GM18858 (cell line): ENCODE data around the gene ECE1.

Experiments used
- ATAC-seq: cut with Tn5 transposase; IDR thresholded peaks from one replicate; pipeline ENCODE4 v1.9.1; 2021; ENCODE audit not compliant: unreplicated experiment

ECE1 gene

DNA sequence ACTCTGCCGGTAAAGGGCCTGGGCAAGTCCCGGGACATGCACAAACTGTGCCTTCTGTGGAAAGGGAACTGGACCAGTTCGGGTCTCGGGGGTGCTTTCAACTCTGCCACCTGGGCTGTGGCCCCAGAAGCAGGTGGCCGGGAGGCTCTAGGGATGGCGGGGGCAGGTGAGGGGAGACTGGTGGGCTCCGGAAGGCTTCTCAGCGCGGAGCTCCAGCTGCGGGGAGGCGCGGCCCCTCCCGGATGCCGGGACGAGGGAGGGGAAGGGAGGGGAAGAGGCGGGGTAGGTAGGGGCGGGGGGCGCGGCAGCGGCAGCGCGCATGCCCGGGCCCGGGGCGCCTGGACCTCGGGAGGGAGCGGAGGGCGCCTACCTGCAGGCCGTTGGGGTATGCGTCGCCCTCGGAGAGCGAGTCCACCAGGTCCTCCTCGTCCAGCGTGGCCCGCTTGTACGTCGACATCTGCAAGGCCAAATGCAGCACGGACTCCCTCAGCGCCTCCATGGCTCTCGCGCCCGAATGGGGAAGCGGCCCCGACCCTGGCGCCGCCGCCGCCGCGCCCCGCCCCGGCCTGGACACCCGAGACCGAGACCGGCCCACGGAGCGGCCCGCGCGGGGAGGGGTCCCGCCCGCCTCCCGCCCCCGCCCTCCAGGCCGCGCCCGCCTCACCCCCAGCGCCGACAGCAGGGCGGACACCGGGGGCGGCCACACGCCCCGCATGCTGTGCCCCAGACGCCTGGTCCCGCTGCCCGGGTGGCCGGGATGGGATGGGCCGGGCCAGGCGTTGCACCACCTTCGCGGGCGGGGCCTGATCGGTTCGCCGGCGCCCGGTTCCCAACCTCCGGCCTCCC is at the start of gene ECE1:
Gene ECE1 (minus strand): TSS at position 764 of the 846 bp plus-strand sequence. CDS start 49 bp downstream, at position 715.
- no peak for ATAC-seq

DNA sequence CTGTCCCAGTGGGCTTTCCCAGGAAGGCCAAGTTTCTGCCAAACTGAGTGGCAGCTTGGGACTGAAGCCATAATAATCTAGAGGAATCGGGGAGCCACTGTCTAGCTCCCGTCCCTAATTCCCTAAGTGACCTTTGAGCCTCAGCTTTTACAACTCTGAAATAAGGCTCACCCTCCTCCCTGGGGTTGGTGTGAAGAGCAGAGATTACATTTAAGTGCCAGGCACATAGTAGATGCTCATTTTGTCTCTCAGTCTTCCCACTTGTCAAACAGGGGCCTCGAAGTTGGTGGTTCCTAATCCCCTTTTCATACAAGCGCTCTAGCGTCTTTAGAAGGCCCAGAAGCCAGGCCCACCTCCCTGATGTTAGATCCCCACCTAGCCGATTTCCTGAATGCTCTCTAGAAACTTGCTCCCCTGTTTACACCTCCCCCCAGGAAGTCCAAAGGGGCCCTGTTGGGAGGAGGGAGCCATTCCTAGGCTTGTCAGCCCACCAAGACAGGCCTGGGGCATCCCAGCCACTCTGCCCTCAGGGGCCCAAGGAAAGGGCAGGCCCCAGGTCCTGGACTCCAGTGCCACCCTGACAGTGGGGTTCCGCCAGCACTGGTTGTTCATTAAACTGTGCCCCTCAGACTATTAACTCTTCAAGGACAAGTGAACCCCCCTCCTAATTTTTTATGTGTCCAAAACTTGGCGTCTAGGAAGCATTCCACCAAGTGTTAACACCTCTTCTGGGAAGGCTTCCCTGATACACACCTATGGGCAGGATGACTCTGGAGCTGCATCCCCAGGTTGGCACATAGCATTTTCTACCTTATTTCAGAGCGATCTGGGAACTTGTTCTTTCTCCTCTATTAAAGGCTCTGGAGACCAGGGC is 49.3 kb upstream of the ECE1 start:
- no peak for ATAC-seq

DNA sequence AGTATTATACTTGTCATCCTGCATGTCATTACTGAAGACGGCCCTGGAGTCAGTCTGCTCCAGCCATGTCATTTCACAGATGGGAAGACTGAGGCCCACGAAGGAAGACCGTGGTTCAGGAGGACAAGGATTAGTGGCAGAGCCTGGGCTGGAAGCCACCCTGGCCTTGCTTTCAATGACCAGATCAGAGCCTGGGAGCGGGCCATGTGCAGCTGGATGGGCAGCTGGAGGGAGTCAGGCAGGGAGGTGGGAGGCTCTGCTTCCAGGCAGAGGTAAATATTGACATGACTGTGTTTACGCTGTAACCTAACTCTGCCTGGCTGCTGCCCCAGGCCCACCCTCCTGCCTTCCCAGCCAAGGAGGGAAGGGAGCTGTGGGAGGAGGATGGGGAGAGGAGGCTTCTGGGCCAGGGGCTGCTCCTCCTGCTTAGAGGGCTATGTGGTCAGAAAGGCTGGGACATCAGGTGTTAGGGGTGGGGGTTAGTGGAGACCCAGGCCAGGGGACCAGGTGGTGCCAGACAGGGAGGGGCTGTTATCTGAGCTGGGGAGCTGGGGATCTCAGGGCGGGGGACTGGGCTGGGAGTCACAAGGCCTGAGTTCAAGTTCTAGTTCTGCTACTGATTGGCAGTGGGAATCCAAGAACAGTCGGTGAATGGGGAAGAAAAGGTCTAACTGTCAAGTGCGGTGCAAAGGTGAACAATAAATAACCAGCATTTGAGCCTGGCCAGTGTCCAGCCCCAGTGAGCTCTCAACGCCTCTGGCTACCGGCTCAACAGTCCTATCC is 48.5 kb upstream of the ECE1 start:
- ATAC-seq = no peak

DNA sequence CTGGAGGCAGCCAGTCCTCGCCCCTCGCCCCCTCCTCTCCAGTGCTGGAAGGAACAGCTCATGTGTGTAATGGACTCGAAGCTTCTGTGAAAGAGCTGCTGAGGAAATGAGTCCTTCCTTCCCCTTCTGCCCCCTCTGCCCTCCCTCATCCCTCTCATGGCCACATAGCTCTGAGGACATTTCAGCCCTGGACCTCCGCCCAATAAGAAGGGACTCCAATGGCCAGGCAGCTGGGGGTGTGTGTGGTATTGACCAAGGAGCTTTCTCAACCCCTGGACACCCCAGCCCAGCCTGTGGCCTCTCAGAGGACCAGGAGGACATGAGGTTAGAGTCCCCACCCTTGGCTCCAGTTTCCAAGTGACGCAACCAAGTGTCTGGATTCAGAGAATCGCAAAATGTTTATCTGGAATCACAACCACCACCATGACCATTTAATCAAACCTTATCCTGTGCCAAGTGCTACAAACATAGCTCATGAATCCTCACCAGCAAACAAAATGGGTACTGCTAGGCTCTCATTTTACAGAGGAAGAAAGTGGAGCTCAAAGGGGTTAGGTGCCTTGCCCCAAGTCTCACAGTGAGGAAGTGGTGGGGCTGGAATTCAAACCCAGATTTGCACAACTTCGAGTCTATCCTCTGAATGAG is 47.8 kb upstream of the ECE1 start:
- ATAC-seq = no peak

DNA sequence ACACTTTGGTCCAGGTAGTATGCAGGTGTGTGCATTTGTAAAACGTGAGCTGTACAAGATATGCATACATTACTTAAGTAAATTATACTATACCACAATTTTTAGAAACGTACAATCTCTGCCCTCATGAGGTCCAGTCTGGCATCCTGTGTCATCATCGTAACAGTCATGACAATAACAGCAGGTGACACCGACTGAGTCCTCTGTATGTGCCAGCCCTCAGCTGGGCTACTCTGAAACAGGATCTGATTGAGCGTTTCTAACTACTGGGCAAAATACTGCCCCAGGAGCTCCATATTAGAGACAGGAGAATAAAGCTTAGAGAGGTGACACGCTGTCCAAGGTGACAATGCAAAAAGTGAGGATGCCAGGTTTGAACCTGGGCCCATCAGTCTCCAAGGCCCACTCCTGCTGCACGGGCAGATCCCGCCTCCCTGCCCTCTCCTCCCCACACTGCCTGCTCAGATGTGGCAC is 47.2 kb upstream of the ECE1 start:
- ATAC-seq = no peak

DNA sequence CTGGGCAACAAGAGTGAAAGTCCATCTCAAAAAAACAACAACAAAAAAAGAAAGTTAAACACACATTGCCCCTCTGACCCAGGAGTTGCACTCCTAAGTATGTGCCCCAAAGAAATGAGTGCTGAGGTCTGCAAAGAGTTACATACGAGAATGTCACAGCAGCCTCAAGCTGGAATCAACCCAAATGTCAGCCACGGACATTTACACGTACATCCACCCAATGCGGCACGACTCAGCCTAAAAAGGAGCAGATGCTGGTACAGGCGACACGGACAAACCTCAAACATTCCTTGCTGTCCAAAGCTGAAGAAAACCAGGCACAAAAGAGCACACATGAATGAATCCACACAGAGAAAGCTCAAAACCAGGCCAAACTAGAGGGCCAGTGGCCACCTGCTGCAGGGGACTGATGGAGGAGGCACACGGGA is 46.8 kb upstream of the ECE1 start:
- no peak for ATAC-seq

DNA sequence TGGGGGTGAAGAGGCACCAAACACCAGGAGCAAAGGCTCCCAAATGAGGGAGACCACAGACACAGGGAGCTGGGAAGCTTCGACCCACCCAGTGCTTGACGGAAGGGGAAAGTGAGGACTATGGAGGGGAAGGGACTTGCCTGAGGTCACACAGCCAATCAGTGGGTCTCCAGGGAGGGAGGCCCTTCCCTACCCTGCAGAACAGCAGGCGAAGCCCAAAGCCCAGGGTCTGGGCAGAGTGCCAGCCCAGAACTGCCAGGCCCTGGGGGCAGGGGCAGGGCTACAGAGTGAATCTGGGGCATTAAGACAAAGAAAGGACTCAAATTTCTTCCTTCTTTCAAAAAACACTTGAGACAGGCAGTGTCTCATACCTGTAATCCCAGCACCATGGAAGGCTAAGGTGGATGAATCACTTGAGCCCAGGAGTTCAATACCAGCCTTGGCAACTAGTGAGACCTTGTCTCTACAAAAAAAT is 45.5 kb upstream of the ECE1 start:
- ATAC-seq = no peak

DNA sequence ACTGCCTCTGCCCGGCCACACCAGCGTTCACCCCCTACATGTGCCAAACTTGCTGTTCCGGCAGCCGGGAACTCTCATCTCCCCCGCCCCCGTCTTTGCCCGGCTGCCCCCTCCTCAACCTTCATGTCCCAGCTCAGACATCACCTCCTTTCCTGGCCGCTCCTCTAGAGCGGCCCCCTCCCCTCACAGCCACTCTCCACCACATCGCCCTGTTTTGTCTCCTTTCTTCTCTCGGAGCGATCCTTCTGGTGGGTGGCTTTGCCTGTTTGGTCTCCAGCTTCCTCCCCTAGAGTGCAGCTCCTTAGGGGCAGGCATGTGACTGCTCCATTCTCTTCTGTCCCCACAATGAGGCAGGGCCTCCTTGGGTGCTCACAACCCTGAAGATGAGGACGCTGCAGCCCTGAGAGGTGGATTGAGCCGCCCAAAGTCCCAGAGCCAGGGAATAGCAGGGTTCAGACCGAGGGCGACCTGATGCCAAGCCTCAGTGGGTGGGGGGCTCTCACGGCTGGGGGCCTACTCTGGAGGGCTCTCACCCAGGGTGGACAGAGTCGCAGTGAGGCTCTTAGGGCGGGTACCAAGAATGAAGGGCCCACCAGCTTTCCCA is 44.9 kb upstream of the ECE1 start:
- no peak for ATAC-seq

DNA sequence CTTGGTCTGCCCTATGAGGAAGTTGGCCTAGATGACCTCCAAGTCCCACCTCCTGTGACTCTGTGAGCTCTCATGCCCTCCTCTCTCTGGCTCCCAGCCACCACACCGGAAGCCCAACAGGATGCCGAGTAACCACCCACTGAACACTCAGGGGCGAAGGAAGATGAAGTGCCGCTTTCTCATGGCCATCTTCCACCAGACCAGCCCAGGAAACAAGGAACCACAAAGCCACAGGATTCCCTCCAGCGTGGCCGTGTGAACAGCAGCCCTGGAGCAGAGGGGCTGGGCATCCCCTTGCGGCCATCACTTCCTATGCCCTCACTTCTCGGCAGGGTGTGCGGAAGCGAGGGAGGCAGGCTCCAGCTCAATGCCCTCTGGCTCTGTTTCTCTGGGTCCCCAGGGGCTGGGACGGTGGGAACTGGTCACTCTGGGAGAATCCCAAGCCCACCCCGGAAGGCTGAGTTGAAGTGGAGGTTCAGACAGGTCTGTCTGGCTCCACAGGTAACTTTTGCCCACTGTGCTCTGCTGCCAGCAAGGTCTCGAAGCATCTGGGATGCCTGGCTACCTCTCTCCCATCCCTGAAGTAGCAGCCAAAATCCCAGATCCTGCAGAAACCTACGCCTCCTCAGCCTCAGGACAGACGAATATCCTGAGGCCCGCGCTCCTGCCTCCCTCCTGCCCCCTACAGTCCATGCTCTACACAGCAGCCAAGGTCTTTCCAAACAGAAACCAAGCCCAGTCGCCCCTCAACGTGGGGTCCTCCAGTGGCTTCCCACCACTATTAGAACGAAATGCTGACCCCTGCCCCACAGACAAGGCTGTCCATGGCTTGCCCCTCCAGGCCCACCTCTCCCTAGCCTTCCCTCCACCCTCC is 44.2 kb upstream of the ECE1 start:
- peak; percentile 65 for ATAC-seq

DNA sequence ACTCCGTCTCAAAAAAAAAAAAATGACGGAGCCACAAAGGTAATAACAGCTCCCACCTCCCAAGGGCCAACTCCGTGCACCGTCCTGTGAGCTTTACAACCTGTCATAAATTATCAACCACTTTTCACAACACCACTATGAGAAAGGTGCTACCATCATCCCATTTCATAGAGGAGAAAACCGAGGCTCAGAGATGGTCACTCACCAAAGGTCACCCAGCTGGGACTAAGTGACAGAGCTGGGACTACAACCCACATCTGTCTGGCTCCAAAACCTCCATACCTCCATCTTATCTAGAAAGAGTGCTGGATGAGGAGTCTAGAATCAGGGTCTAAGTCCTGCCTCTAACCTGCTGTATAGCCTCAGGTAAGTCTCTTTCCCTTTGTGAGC is 43.6 kb upstream of the ECE1 start:
- no peak for ATAC-seq

DNA sequence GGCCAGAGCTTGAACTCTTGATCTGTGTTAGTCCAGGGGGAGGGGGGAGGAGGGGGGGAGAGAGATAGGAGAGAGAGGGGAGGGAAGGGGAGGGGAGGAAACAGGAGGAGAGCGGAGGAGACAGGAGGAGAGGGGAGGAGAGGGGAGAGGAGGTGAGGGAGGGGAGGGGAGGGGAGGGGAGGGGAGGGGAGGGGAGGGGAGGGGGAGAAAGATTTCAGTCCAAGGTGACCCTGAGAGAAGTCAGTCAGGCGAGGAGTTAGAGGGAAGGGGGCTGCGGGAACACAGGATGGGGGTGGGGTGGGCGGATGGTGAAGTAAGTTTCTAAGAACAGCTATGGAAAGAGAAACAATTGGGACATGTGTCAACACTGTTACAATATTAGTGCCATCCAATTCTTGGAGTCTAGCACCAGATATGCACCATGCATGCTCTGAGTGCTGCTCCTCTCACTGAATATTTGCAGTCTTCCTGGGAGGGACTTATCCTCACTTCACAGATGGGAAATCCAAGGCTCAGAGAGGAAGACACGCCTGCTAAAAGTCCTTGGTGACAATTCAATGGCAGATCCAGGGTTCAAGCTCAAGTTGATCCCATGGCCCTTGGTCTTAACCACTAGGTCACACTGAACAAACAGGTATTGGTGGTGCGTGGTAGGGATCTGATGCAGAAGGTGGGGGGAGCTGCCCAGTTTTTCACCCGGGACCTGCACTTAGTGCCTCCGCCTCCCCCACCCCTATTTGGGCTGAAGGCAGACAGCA is 42.5 kb upstream of the ECE1 start:
- ATAC-seq = no peak

DNA sequence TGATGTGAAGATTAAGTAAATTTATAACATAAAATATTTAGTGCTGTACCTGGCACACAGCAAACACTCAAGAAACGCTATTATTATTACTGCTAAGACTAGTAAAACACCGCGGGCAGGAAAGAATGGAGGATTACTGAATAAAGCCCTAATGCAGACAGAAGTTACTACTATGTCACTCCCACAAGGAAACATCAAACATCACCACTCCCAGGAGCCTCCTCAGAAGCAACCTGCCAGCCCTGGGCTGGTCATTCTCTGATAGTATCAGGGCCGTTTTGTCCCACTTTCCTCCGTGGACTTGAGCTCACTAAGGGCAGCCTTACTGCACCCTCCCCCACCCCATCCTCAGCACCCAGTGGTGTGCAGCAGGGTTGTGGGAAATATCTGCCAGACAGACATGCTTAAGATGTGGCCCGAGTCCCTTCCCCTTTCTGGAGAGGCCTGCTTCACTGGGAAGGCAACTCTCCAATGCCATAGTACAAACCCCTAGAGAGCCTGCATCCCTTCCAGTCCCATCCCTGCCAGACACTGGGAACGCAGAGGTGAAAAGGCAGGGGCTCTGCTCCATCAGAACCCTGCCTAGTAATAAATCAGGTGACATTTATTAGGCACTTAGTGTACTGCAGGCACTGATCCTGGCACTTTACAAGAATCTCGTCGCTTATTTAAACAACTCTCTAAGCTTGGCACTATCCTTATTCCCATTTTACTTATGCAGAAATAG is 41.7 kb upstream of the ECE1 start:
- no peak for ATAC-seq

DNA sequence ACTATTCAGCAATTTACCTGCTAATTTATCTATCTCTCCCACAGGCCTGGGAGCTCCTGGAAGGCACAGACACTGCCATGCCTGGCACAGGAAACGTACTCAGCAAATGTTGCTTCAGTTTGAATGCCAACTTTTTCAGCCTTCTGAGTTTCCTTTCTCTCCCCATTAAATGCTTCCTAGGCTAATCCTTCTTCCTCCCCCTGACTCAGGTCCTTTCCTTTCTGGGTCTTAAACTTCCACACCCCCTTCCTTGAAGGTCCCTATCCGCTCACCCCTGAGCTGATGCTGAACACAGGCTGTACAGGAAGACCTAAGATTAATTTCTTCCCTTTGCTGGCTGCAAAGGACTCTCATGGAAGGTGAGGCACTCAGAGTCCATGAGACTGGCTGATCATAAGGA is 40.3 kb upstream of the ECE1 start:
- no peak for ATAC-seq

DNA sequence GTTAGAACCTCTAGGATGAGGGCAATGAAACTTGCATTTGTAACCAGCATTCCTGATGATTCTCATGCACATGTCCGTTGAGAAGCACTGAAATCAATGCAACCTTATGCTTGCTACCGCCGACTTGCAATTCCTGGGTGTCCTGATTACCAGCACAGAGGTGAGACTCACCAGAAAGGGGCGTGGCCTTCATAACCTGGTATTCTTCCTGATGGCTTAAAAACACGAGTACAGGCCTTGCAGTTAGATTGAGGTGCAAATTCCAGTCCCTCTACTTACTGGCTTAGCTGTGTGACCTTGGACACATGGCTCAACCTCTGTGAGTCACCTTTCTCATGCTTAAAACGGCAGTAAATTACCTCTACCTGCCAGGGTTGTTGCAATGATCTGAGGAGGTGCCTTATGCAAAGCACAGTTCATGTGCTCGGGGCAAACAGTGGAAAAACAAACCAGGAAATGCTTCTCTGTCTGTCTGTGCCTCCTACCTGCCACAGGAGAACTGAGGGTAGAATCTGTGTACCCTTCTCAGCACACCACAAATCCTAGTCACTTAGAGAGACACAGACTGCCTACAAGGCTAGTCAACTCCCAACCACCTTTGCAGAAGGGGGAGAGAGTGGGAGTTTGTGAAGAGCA is 39.1 kb upstream of the ECE1 start:
- no peak for ATAC-seq

DNA sequence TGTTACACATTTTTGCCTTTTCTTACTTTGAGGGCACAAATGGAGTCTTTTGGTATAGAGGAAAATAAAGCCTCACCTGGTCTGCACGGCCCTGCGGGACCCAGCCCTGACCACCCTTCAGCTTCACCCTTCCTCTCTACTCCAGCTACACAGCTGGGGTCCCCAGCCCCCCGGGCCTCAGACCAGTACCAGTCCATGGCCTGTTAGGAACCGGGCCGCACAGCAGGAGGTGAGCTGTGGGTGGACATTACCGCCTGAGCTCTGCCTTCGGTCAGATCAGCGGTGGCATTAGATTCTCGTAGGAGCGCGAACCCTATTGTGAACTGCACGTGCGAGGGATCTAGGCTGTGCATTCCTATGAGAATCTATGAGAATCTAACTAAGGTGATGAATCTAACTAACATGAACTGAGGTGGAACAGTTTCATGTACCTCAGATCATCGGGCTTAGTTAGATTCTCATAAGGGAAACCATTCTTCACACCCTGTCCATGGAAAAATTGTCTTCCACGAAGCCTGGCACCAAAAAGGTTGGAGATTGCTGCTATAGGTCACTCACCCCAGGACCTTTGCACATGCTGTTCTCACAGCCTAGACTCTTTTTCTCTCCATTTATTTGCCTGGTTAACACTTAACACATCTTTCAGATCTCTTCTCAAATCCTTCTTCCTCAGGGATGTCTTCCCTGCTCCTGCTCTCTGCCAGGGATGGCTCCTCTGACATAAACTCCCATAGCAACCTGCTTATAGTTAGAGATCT is 37.5 kb upstream of the ECE1 start:
- ATAC-seq = no peak

DNA sequence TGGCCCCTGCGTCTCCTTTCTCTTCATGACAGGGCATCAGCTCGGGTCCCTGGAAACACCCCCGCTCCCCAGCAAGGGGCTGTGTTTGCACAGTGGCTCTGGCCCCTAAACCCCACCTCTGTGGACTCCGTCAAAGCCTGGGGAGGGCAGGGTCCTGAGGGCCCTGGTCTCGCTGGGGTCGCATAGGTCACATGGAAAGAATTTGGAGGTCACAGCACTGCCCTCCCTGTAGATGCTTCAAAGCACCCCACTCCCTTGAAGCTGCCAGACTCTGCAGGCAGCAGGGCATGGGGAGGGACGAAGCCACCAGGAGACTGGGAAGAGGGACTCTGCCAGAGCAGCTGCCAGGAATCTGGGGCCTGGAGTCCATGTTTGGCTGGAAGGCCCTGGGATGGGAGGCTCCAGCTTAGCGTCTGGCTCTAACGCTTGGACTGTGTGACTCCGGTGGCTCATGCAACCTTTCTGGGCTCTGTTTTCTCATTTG is 36.6 kb upstream of the ECE1 start:
- no peak for ATAC-seq
